ENCODE results near the gene MTMR3.
"Not testable (repeated sequence)": the region's sequence is repeated elsewhere in the genome, so short reads cannot be mapped to it uniquely, and the experiment has no call there.

The MTMR3 gene

DNA sequence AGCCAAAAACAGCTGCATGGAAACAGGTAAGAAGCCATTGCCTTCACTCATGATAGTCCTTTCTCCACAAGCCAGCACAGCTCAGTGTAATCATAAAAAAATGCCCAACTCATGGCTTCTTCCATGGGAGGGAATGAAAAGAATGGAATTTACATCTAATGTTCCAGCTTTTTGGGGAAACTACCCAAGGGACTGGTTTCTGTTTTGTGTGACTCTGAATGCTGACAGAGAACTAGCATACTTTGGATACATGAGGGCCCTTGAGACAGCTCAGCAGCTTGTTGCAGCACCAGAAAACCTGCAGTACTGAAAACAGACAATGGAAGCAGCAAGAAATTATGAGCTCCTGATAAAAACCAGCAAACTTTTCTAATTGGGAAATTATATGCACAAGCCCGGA lies 173.0 kb downstream of the MTMR3 start:
- TF ChIP-seq, protein P1, sequence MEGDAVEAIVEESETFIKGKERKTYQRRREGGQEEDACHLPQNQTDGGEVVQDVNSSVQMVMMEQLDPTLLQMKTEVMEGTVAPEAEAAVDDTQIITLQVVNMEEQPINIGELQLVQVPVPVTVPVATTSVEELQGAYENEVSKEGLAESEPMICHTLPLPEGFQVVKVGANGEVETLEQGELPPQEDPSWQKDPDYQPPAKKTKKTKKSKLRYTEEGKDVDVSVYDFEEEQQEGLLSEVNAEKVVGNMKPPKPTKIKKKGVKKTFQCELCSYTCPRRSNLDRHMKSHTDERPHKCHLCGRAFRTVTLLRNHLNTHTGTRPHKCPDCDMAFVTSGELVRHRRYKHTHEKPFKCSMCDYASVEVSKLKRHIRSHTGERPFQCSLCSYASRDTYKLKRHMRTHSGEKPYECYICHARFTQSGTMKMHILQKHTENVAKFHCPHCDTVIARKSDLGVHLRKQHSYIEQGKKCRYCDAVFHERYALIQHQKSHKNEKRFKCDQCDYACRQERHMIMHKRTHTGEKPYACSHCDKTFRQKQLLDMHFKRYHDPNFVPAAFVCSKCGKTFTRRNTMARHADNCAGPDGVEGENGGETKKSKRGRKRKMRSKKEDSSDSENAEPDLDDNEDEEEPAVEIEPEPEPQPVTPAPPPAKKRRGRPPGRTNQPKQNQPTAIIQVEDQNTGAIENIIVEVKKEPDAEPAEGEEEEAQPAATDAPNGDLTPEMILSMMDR (IDR thresholded peaks at IDR 0.05; ENCODE audit: control insufficient read depth, insufficient read depth, low read depth, low read length, missing control alignments): no peak
- no peak for DNase-seq (ENCODE audit: low read depth)
- H3K4me3 ChIP-seq (ENCODE audit: control insufficient read depth, low read depth, low read length): no peak overlapping the region

DNA sequence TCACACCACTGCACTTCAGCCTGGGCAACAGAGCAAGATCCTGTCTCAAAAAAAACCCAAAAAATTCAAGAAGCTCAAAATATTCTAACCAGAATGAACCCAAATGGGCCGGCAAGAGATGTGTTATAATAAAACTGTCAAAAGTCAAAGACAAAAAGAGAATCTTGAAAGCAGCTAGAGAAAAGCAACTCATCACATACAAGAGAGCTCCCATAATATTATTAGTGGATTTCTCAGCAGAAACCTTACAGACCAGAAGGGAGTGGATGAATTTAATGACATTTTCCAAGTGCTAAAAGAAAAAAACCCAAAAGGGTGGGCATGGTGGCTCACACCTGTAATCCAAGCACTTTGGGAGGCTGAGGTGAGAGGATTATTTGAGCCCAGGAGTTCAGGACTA lies 174.4 kb downstream of the MTMR3 start:
- no peak for DNase-seq (ENCODE audit: low read depth)
- H3K4me3 ChIP-seq (ENCODE audit: control insufficient read depth, low read depth, low read length): no peak overlapping the region
- TF ChIP-seq, protein P1 (IDR thresholded peaks at IDR 0.05; ENCODE audit: control insufficient read depth, insufficient read depth, low read depth, low read length, missing control alignments): no peak

DNA sequence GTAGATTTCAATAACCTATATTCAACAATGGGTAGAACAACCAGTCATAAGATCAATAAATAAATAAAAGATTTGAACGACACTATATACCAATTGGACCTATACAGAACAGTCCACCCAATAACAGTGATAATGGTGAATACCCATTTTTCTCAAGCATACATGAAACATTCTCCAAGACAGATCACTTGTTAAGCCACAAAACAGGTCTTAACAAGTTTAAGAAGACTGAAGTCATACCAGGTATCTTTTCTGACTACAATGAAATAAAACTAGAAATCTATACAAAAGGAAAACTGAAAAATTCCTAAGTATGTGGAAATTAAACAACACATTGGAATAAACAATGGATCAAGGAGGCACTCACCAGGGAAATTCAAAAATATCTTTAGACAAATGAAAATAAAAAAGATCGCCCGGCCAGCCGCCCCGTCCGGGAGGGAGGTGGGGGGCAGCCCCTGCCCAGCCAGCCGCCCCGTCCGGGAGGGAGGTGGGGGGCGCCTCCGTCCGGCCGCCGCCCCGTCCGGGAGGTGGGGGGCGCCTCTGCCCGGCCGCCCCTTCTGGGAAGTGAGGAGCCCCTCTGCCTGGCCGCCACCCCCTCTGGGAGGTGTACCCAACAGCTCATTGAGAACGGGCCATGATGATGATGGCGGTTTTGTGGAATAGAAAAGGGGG lies 176.5 kb downstream of the MTMR3 start:
- H3K4me3 ChIP-seq (ENCODE audit: control insufficient read depth, low read depth, low read length); DNase-seq (ENCODE audit: low read depth): not testable (repeated sequence)

DNA sequence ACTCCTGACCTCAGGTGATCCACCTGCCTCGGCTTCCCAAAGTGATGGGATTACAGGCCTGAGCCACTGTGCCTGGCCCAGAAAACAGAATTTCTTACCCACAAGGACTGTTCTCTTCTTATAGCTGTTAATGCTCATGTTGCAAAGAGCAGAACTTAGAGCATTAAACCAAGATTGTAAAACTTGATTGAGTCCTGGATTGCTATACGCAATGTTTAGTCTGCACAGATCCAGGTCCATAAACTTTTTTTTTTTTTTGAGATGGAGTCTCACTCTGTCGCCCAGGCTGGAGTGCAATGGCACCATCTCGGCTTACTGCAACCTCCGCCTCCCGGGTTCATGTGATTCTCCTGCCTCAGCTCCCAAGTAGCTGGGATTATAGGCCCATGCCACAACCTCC lies 178.1 kb downstream of the MTMR3 start:
- not testable (repeated sequence) for DNase-seq (ENCODE audit: low read depth); H3K4me3 ChIP-seq (ENCODE audit: control insufficient read depth, low read depth, low read length)

DNA sequence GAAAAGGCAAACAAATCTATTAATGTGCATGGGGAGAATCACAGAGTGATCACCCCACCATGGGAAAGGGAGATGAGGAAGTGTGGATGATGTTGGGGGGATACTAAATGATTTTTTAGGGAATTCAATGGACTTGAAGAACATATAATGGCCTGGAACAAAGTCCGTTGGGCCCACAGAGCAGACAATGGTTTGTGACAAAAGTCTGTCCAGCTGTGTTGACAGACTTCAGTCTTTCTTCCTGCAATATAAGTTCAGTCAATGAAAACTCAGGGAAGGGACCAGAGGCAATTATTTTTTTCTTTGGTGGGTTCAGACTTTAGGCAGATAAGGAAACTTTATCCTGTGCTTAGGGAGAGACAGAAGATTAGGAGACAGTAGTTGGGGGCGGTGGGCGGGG lies 179.3 kb downstream of the MTMR3 start:
- H3K4me3 ChIP-seq (ENCODE audit: control insufficient read depth, low read depth, low read length): no peak overlapping the region
- no peak for DNase-seq (ENCODE audit: low read depth)
- TF ChIP-seq, protein P1 (IDR thresholded peaks at IDR 0.05; ENCODE audit: control insufficient read depth, insufficient read depth, low read depth, low read length, missing control alignments): no peak

DNA sequence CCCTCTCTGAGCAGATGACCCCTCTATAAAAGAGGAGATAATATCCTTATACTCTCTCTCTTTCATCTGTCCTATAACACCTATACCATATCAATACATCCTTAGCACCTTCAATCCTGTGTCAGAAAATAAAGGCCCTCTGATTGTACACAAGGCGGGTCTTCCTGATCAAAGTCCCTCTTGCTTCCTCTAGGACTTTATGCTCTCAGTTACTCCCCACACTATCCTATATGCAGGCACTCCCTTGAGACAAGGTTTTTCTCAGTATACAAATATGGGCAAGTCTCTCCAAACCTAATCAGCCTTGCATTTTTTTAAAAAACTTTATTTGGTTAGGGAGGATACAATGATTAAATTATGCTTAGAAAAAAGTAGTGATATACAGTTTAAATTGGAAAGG lies 180.0 kb downstream of the MTMR3 start:
- no peak overlapping the region for H3K4me3 ChIP-seq (ENCODE audit: control insufficient read depth, low read depth, low read length)
- no peak for DNase-seq (ENCODE audit: low read depth)
- TF ChIP-seq, protein P1 (IDR thresholded peaks at IDR 0.05; ENCODE audit: control insufficient read depth, insufficient read depth, low read depth, low read length, missing control alignments): no peak

DNA sequence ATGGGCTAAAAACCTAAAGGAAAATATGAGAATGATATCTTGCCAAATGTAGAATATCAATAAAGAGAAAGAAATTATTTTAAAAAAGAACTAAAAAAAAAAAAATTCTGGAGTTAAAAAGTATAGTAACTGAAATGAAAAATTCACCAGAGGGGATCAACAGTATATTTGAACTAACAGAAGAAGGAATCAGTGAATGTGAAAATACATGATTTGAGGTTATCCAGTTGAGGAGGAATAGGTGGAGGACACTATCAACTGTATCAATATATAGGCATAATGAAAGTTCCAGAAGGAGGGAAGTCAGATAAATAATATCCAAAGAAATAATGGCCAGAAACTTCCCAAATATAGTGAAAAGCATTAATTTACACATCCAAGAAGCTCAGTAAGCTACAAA lies 181.2 kb downstream of the MTMR3 start:
- TF ChIP-seq, protein P1 (IDR thresholded peaks at IDR 0.05; ENCODE audit: control insufficient read depth, insufficient read depth, low read depth, low read length, missing control alignments): no peak
- H3K4me3 ChIP-seq (ENCODE audit: control insufficient read depth, low read depth, low read length): no peak overlapping the region
- DNase-seq (ENCODE audit: low read depth): no peak

DNA sequence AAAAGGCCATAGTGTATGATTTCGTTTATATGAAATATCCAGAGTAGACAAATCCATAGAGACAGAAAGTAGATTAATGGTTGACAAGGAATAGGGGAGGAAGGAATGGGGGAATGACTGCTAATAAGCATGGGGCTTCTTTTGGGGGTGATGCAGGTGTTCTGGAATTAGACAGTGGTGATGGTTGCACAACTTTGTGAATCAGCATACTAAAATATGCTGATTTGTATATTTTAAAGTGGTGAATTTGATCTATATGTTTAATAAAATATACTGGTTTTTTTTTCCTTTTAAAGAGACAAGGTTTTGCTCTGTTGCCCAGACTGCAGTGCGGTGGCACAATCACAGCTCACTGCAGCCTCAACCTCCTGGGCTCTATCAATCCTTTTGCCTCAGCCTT lies 190.8 kb downstream of the MTMR3 start:
- no peak overlapping the region for H3K4me3 ChIP-seq (ENCODE audit: control insufficient read depth, low read depth, low read length)
- TF ChIP-seq, protein P1 (IDR thresholded peaks at IDR 0.05; ENCODE audit: control insufficient read depth, insufficient read depth, low read depth, low read length, missing control alignments): no peak
- DNase-seq (ENCODE audit: low read depth): no peak

All from AG09309 (cell line).